COLO668 (cell line): Measurements from ENCODE around the gene STK32B.
"Not testable (repeated sequence)": the region's sequence is repeated elsewhere in the genome, so short reads cannot be mapped to it uniquely, and the experiment has no call there.

ENCODE experiments used
- DNase-seq: peaks from one replicate; lab custom pipeline; 2025; ENCODE audit not compliant: unreplicated experiment; lab: John Stamatoyannopoulos, UW

The STK32B gene

DNA sequence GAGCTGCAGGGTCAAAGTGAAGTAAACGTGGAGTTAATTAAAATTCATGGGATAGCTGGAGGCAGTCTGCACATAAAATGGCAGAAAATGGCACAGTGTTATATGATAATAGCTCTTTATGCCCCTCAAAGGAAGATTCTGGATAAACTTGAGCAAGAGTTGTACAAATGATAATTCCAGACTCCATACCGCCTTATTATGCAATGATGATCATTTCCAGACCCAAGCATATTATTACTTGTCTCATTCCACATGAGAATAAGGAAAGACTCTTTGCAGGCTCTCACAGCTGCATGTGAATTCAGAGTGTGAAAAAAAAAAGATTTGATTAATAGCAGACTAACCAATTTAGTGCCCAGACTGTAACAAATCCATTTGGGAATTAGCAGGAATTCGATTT lies 105.4 kb downstream of the STK32B start:
- no peak for DNase-seq

DNA sequence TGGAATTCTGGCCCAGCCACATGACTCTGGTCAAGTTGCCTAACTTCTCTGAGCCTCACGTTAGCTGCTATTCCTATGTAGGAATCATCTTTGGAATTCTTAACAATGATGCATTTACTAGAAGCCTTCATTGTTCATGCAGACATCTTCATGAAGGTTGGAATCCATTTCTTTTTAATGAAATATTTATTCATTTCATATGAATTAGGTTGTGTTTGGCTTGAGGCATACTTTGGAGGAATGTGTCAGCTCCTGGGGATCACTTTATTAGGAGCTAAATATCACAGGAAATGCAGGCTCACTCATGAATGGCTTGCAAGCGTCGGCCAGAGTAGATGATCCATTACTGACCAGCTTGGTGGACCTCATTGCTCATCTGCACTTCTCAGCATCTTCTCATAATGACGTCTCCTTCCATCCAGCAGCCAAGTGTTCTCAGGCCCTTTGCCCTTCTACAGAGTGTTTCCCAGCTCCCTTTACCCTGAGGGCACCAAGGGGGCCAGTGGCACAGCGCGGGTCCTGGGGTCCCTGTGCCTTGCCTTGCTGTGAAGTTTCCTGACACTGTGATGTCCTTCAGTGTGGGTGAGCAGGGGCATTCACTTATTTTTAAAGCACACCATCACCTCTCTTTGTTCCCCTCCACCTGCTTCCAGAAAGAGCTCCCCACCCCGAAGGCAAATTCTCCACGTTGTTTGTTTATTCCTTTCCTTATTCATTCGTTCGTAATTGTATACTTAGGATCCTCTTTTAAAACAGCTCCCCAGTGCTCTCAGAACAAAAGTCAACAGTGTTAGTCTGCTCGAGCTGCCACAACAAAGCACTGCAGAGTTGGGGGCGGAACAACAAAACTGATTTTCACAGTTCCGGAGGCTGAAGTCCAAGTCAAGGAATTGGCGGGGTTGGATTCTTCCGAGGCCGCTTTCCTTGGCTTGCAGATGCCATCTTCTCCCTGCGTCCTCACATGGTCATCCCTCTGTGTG lies 106.8 kb downstream of the STK32B start:
- DNase-seq, result no peak

DNA sequence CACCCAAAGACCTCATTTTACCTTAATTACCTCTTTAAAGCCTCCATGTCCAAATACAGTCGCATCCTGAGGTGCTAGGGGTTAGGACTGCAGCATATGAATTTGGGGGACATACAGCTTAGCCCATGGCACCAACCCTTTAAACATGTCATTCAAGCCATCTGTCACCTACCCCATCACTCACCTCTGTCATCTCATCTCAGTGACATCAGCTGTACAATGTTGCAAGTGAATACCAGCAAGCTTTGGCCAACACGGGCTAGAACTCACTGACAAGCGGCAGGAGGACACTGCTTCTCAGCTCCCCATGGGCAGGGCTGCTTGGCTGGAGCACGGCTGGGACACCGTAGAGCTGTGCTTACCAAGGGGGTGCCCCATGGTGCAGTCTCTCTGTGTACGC lies 107.5 kb downstream of the STK32B start:
- no peak for DNase-seq

DNA sequence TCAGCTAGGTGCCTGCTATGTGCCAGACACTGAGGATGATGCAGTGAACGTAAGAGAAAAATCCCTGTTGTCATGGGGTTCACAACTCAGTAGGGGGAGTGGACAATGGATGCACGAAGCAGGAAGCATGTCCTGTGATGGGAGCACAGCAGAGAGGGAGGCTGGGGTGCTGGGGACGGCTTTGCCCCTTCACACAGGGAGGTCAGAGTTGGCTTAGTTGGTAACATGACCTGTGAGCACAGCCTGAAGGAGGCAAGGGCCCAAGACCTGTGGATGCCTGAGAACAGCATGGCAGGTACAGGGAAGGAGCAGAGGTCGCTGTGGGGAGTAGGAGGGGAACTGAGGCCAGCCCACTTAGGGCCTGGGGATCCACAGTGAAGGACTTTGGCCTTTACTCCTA lies 109.4 kb downstream of the STK32B start:
- no peak for DNase-seq

DNA sequence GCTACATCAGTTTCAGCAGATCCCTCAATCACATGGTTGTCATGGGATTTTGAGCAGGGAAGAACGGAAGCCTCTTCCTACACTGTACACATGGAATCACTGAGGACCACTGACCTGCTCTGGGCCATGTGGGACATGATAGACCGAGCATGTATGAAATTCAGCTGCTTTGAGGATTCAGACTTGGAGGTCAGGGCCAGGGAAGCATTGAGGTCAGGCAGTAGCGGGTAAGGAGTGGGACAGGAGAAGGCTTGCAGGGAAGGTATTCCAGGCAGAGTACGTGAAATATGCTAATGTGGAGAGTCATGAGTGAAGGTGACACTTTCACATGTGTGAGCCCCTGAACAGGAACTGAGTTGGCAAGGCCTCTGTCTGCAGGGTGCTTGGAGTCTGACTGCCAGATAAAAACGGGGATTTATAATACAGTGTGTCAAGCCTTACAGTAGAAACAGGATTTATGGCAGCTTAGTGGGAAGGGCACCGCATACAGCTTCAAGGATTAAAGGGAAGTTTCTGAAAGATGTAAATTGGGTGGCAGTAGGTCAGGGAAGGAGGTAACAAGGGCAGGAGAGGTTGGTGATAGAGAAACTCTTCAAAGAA lies 111.7 kb downstream of the STK32B start:
- DNase-seq, result no peak

DNA sequence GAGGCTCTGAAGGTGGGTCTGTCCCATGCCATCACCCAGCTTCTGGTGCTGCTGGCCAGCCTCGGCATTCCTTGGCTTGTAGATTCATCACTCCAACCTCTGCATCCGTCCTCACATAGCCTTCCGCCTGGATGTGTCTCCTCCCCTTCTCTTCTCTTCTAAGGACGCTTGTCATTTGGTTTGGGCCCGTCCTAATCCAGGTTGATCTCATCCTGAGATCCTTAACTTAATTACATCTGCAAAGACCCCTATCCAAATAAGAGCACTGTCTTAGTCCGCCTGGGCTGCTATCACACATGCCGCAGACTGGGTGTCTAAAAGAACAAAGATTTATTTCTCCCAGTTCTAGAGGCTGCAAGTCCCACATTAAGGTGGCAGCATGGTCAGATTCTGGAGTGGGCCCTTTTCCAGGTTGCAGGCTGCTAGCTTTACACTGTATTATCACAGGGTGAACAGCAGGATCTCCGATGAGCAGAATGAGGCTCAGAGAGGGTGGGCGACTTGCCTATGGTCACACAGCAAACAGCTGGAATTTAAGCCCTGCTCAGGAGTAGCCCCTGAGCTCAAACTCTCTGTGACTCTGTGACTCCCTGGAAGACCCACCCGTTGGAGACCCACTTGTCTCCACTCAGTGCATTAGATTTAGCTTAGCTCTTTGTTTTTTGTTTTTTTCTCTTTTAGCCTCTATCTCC lies 113.1 kb downstream of the STK32B start:
- DNase-seq, result no peak

DNA sequence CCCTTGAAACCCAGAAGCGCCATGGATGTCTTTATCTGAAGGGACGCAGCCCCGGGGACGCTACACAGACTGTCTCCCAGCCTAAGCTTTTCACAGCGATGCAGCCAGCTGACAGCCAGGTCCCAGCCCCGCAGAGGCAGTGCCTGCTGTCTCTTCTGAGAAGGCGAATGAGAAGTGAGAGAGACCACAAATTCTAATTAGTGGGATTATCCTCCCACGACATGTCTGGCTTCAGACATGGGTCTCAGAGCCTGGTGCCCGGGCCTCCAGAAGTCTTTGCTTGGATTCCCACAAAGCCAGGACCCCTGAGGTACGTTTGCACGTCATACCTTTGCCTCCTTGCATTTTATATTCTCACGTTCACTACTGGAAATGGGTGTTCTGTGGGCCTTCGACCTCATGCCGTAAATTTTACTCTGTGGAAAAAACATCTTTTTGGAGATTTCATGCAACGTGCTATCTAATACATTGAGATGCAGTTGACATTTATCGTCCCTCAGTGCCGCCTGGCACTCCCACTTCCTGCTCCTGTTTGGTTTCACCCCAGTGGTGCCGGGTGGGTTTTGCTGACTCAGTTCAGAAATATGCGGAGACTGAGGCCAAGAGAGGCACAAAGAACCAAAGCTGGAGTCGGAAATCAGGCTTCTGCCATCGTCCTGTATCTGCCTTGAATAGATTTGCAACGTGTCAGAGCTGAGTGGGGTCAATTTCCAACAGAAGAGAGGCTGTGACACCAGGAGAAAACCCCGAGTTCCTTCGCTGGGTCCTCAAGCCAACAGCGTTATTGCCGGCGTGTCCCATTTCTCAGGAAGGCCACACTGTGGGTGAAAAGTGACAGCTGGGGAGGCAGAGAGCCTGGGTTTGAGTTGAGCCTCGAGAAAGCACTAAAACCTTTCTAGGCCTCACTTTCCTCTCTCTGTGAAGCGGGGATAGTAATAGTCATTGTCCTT lies 114.4 kb downstream of the STK32B start:
- DNase-seq, result no peak

- DNase-seq, result no peak
Observed at GRCh38 chr4:5166377-5166776, 115.1 kb downstream of the STK32B start.

- DNase-seq, result no peak
Observed at GRCh38 chr4:5168891-5169290, 117.6 kb downstream of the STK32B start.

DNA sequence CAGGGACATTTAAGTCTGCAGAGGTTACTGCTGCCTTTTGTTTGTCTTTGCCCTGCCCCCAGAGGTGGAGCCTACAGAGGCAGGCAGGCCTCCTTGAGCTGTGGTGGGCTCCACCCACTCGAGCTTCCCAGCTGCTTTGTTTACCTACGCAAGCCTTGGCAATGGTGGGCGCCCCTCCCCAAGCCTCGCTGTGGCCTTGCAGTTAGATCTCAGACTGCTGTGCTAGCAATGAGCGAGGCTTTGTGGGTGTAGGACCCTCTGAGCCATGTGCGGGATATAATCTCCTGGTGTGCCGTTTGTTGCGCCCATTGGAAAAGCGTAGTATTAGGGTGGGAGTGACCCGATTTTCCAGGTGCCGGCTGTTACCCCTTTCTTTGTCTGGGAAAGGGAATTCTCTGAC lies 124.6 kb downstream of the STK32B start:
- DNase-seq, result not testable (repeated sequence)

GRCh38 chr4:5184606-5185005 lies 133.3 kb downstream of the STK32B start:
- no peak for DNase-seq

DNA sequence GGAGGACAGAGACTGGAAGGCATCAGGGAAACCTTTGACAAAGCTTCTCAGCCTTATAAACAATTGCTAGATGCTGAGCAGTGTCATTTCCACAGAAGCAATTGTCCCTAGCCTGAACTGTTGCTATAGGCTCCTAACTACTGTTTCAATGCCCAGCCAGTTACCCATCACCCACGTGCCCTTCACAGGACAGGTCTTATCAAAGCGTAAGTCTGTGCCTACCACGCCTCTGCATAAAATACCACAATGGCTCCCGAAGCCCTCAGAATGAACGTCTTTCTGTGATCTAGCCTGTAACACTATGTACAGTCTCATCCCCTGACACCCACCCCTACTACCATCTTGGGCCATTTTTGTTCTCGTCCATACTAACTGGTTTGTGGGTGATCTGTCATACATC lies 134.3 kb downstream of the STK32B start:
- no peak for DNase-seq

- DNase-seq, result no peak
Observed at GRCh38 chr4:5186271-5187064, 135.2 kb downstream of the STK32B start.

DNA sequence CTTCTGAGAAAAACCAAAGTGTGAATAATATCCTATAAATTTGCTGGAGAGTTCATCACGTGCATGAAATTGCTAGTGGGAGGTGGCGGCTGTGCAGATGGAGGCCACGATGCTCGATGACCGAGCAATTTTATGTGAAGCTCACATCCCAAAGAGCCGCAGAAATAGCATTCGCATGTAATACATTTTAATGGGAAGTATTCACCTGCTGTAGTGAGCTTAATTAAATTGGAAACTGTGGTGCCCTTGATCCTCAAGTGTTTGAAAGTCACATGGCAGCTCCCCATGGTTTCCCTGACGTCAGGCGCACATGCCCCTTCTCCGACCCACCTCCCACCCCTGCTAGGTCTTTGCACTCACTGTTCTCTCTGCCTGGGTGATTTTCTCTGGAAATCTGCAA lies 136.8 kb downstream of the STK32B start:
- no peak for DNase-seq

DNA sequence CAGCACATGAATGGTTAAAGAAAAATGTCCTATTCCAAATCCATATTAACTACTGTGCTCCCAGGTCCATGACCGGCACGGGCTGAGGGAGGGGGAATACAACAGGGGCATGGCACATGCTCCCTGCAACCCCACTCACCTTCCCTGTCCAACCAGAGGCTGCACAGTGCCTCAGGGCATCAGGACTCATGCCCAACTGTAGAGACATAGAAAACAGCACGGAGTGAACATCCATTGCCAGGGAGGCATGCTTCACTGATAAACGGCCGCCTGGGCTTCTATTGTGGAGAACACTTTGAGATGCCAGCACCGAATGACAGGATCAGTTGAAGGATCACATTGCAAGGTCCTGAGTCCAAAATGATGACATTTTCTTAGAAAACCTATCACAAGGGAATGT lies 140.6 kb downstream of the STK32B start:
- no peak for DNase-seq

GRCh38 chr4:5192271-5192670 lies 141.0 kb downstream of the STK32B start:
- DNase-seq, result no peak

- no peak for DNase-seq
Observed at GRCh38 chr4:5192678-5193077, 141.4 kb downstream of the STK32B start.

GRCh38 chr4:5198656-5199541 lies 147.6 kb downstream of the STK32B start:
- DNase-seq, result no peak

DNA sequence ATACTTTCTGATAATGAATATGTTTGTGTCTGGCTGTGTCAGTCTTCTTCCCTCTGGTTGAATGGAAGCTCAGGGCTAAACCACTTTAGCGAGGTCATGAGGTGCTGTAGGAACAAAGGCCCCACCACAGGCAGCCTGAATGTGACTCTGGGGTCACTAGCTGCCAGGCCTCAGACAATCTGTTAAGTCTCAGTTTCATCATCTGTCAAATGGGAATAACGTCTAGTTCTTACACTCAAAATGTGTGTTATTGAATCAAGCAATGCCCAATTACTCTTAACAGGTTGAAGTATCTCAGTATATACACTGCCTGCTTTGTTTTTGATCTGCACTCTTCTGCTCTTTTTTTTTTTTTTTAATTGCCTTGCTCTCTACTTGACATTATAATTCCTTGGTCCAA lies 148.6 kb downstream of the STK32B start:
- no peak for DNase-seq
